Right lobe of liver (tissue), 4 donors: ENCODE data around the gene RGS6.

Experiments
- CTCF ChIP-seq, 4 donors: fragments of 200-600 bp in 3 of 4; fragments of 450-650 bp in 1 of 4; IDR thresholded peaks; one replicate each; pipeline versions ENCODE4 v1.5.1 to v1.8.0; 2016 to 2022; ENCODE audit warnings: antibody characterized with exemption in 4 of 4, mild to moderate bottlenecking in 2 of 4
- POLR2A ChIP-seq: fragments of 450-650 bp; IDR thresholded peaks from one replicate; pipeline ENCODE4 v1.6.1; 2017; ENCODE audit warnings: antibody characterized with exemption, mild to moderate bottlenecking
- donor health status: DM: no; HTN: no; CAD: no.
- donor health status: DM: no; HTN: no; CAD: no.
- donor health status: DM: no; HTN: yes; CAD: no.

- TF ChIP-seq POLR2A: no peak
- TF ChIP-seq CTCF (IDR thresholded peaks at IDR 0.05): no peak
Measured at GRCh38 chr14:72404998-72405397, 472.8 kb downstream of the RGS6 start.
